ENCODE data around the gene THEMIS2.

The THEMIS2 gene

GRCh38 chr1:27873671-27874384, 1.5 kb downstream of the THEMIS2 start:
- no peak overlapping the region for H3K27ac ChIP-seq
- no peak for TF ChIP-seq CTCF (conservative IDR thresholded peaks at IDR 0.05)

GRCh38 chr1:27876341-27877114, 4.2 kb downstream of the THEMIS2 start:
- no peak overlapping the region for H3K27ac ChIP-seq
- TF ChIP-seq CTCF (conservative IDR thresholded peaks at IDR 0.05): no peak

- no peak overlapping the region for H3K27ac ChIP-seq
- TF ChIP-seq CTCF (conservative IDR thresholded peaks at IDR 0.05): no peak
These were observed 4.7 kb downstream of the THEMIS2 start for GRCh38 chr1:27877115-27877416.

GRCh38 chr1:27878039-27878438, 5.7 kb downstream of the THEMIS2 start:
- no peak overlapping the region for H3K27ac ChIP-seq
- no peak for TF ChIP-seq CTCF (conservative IDR thresholded peaks at IDR 0.05)

- no peak overlapping the region for H3K27ac ChIP-seq
- TF ChIP-seq CTCF (conservative IDR thresholded peaks at IDR 0.05): no peak
These were observed 6.5 kb downstream of the THEMIS2 start for GRCh38 chr1:27878787-27879335.

- TF ChIP-seq CTCF (conservative IDR thresholded peaks at IDR 0.05): no peak
These were observed 7.2 kb downstream of the THEMIS2 start for GRCh38 chr1:27879374-27880082.

GRCh38 chr1:27882543-27882903, 10.2 kb downstream of the THEMIS2 start:
- no peak overlapping the region for H3K27ac ChIP-seq
- no peak for TF ChIP-seq CTCF (conservative IDR thresholded peaks at IDR 0.05)

More at GRCh38 chr1:27879374-27880082, 7.2 kb downstream of the THEMIS2 start:
- no peak overlapping the region for H3K27ac ChIP-seq

Data from VCaP (cell line).